H1 (cell line): ENCODE results near the gene GNB1L. TPM values are rescaled to one million over a fixed set of nuclear protein-coding genes. Genes with fewer than 3 reads are reported as not detected.

ENCODE experiments used
- CTCF ChIA-PET: fragments of 300-600 bp; sonication (Branson Sonifier 250); formaldehyde crosslinking; loops from one replicate; lab custom pipeline; 2021; ENCODE audit not compliant: partially characterized antibody; lab: Charles Lee
- POLR2A ChIA-PET: fragments of 300-600 bp; sonication (Branson Sonifier 250); formaldehyde crosslinking; loops from one replicate; lab custom pipeline; 2021; ENCODE audit warnings: inconsistent platforms; ENCODE audit not compliant: partially characterized antibody; lab: Charles Lee
- DNase-seq, 2 experiments: peaks; one replicate each; pipeline versions ENCODE4 v3.0.0 to v3.0.0-alpha.2; 2010 to 2022; ENCODE audit warnings: low spot score in 2 of 2, low read depth in 1 of 2, mixed read lengths in 1 of 2
- FAIRE-seq: peaks from 2 replicates; lab custom pipeline; 2011; peaks lifted over from hg19 to GRCh38; lab: Jason Lieb, UNC
- H2AFZ ChIP-seq: 2 replicates; pipeline ENCODE4 v1.8.1; 2012; ENCODE audit warnings: low read length, inconsistent platforms
- H2AK5ac ChIP-seq: 2 replicates; pipeline ENCODE4 v1.6.1; 2013; ENCODE audit warnings: low read depth, low read length
- H2BK120ac ChIP-seq: replicated peaks from 2 replicates; pipeline ENCODE3; 2013; ENCODE audit warnings: low read depth, low read length, inconsistent platforms
- H2BK12ac ChIP-seq: 2 replicates; pipeline ENCODE4 v1.6.1; 2013; ENCODE audit warnings: low read depth, low read length
- H2BK15ac ChIP-seq: 2 replicates; pipeline ENCODE4 v1.6.1; 2013; ENCODE audit warnings: low read length
- H2BK20ac ChIP-seq: 2 replicates; pipeline ENCODE4 v1.6.1; 2013; ENCODE audit warnings: low read length
- H2BK5ac ChIP-seq: 2 replicates; pipeline ENCODE4 v1.6.1; 2013; ENCODE audit warnings: low read depth, low read length
- H3K14ac ChIP-seq: 2 replicates; pipeline ENCODE4 v1.6.1; 2013; ENCODE audit warnings: inconsistent platforms; ENCODE audit not compliant: insufficient read length
- H3K18ac ChIP-seq: 2 replicates; pipeline ENCODE4 v1.6.1; 2013; ENCODE audit warnings: low read length; ENCODE audit errors: extremely low read depth
- H3K23ac ChIP-seq: 2 replicates; pipeline ENCODE4 v1.6.1; 2013; ENCODE audit warnings: inconsistent platforms; ENCODE audit not compliant: insufficient read length
- H3K23me2 ChIP-seq: 2 replicates; pipeline ENCODE4 v1.6.1; 2013; ENCODE audit warnings: low read depth, low read length
- H3K27ac ChIP-seq: 2 replicates; pipeline ENCODE4 v1.6.1; 2011; ENCODE audit warnings: low read depth, low read length, inconsistent platforms
- H3K27me3 ChIP-seq, 4 experiments: replicated peaks in 1 of 4; 1 replicate in 1 of 4; 2 replicates in 3 of 4; pipeline versions ENCODE4 v1.6.1 to v1.8.1; 2011 to 2013; ENCODE audit warnings: low read length in 3 of 4, mild to moderate bottlenecking in 3 of 4, inconsistent platforms in 2 of 4, mixed read lengths in 2 of 4, moderate library complexity in 1 of 4; ENCODE audit not compliant: control insufficient read depth in 3 of 4, insufficient read depth in 3 of 4; ENCODE audit errors: extremely low read depth in 1 of 4
- H3K36me3 ChIP-seq, 4 experiments: 2 replicates each; pipeline versions ENCODE4 v1.6.1 to v1.8.1; 2011 to 2013; ENCODE audit warnings: mild to moderate bottlenecking in 4 of 4, low read length in 3 of 4, moderate library complexity in 2 of 4, control low read depth in 1 of 4, inconsistent platforms in 1 of 4; ENCODE audit not compliant: insufficient read depth in 4 of 4, control insufficient read depth in 2 of 4
- H3K4ac ChIP-seq: replicated peaks from 2 replicates; pipeline ENCODE3; 2013; ENCODE audit warnings: low read length, low read depth, mixed read lengths, inconsistent platforms; ENCODE audit not compliant: insufficient read length
- H3K4me1 ChIP-seq, 4 experiments: replicated peaks in 1 of 4; 1 replicate in 1 of 4; 2 replicates in 3 of 4; pipeline versions ENCODE4 v1.6.1 to v1.8.1; 2011 to 2013; ENCODE audit warnings: low read length in 3 of 4, inconsistent platforms in 2 of 4, mixed read lengths in 1 of 4; ENCODE audit not compliant: insufficient read depth in 4 of 4, control insufficient read depth in 3 of 4
- H3K4me2 ChIP-seq, 2 experiments: 2 replicates each; pipeline versions ENCODE4 v1.6.1 to v1.8.1; 2011 to 2013; ENCODE audit warnings: low read depth in 2 of 2, low read length in 2 of 2, control low read depth in 1 of 2, inconsistent platforms in 1 of 2, mild to moderate bottlenecking in 1 of 2; ENCODE audit not compliant: insufficient read depth in 1 of 2
- H3K4me3 ChIP-seq, 4 experiments: fragments of 200-600, 300-600 bp in 1 of 4; sonication (generic), shearing (Covaris generic), sonication (Bioruptor Twin) in 1 of 4; 2 replicates each; pipeline versions ENCODE4 v1.5.1 to v1.8.1; 2011 to 2016; ENCODE audit warnings: low read length in 4 of 4, low read depth in 3 of 4, control low read depth in 2 of 4, inconsistent platforms in 2 of 4, mild to moderate bottlenecking in 2 of 4, mixed read lengths in 1 of 4, moderate library complexity in 1 of 4; ENCODE audit not compliant: insufficient read depth in 2 of 4; ENCODE audit errors: extremely low read depth in 1 of 4
- H3K56ac ChIP-seq: replicated peaks from 2 replicates; pipeline ENCODE3; 2013; ENCODE audit warnings: low read depth, mild to moderate bottlenecking, mixed read lengths, low read length, inconsistent platforms; ENCODE audit not compliant: insufficient read length
- H3K79me1 ChIP-seq: 2 replicates; pipeline ENCODE4 v1.6.1; 2013; ENCODE audit warnings: low read depth, low read length, control low read depth
- H3K79me2 ChIP-seq, 2 experiments: 2 replicates each; pipeline versions ENCODE4 v1.6.1 to v1.8.1; 2012 to 2013; ENCODE audit warnings: low read length in 2 of 2, mild to moderate bottlenecking in 2 of 2, inconsistent platforms in 1 of 2; ENCODE audit not compliant: insufficient read depth in 2 of 2, control insufficient read depth in 1 of 2
- H3K9ac ChIP-seq, 4 experiments: replicated peaks in 1 of 4; 1 replicate in 1 of 4; 2 replicates in 3 of 4; pipeline versions ENCODE4 v1.6.1 to v1.8.1; 2011 to 2013; ENCODE audit warnings: low read depth in 3 of 4, low read length in 3 of 4, control low read depth in 2 of 4, mild to moderate bottlenecking in 2 of 4, moderate library complexity in 2 of 4, inconsistent platforms in 1 of 4; ENCODE audit errors: extremely low read depth in 1 of 4
- H3K9me3 ChIP-seq, 2 experiments: 2 replicates each; pipeline versions ENCODE4 v1.6.1 to v1.8.1; 2012 to 2013; ENCODE audit warnings: mild to moderate bottlenecking in 2 of 2, moderate library complexity in 2 of 2, control low read depth in 1 of 2, inconsistent platforms in 1 of 2, low read depth in 1 of 2, low read length in 1 of 2, mixed read lengths in 1 of 2; ENCODE audit not compliant: insufficient read depth in 2 of 2
- H4K20me1 ChIP-seq, 2 experiments: replicated peaks in 1 of 2; 2 replicates each; pipeline versions ENCODE3 to v1.8.1; 2011 to 2013; ENCODE audit warnings: inconsistent platforms in 2 of 2, low read length in 2 of 2, mild to moderate bottlenecking in 1 of 2; ENCODE audit not compliant: insufficient read depth in 2 of 2, control insufficient read depth in 1 of 2
- H4K5ac ChIP-seq: 2 replicates; pipeline ENCODE4 v1.6.1; 2013; ENCODE audit warnings: low read length, low read depth, mixed read lengths, inconsistent platforms; ENCODE audit not compliant: insufficient read length
- H4K8ac ChIP-seq: 2 replicates; pipeline ENCODE4 v1.8.0; 2013; ENCODE audit warnings: mild to moderate bottlenecking, moderate library complexity, low read length, inconsistent platforms; ENCODE audit not compliant: insufficient read depth; ENCODE audit errors: extremely low read depth
- H4K91ac ChIP-seq: replicated peaks from 2 replicates; pipeline ENCODE3; 2013; ENCODE audit warnings: low read length, mixed read lengths, inconsistent platforms; ENCODE audit not compliant: insufficient read length
- BRCA1 ChIP-seq: IDR thresholded peaks from 2 replicates; pipeline ENCODE4 v1.6.1; 2012; ENCODE audit warnings: low read depth, low read length, improper control_type of control experiment
- CHD1 ChIP-seq: IDR thresholded peaks from 2 replicates; pipeline ENCODE4 v1.6.1; 2012; ENCODE audit warnings: low read depth, low read length, improper control_type of control experiment
- CHD2 ChIP-seq: IDR thresholded peaks from 2 replicates; pipeline ENCODE4 v1.6.1; 2012; ENCODE audit warnings: low read length, improper control_type of control experiment
- EP300 ChIP-seq, 2 experiments: IDR thresholded peaks; 1 replicate in 1 of 2; 2 replicates in 1 of 2; pipeline ENCODE4 v1.6.1; 2011 to 2012; ENCODE audit warnings: low read depth in 2 of 2, low read length in 2 of 2, mild to moderate bottlenecking in 2 of 2, borderline replicate concordance in 1 of 2, inconsistent platforms in 1 of 2, moderate library complexity in 1 of 2
- KDM4A ChIP-seq: IDR thresholded peaks from one replicate; pipeline ENCODE4 v1.7.1; 2012; ENCODE audit warnings: low read depth, mild to moderate bottlenecking, moderate library complexity, low read length, inconsistent platforms; ENCODE audit not compliant: severe bottlenecking
- NANOG ChIP-seq: IDR thresholded peaks from 2 replicates; pipeline ENCODE4 v1.6.1; 2011; ENCODE audit warnings: low read length, low read depth, mild to moderate bottlenecking, inconsistent platforms; ENCODE audit not compliant: insufficient read depth, poor library complexity, severe bottlenecking
- SIX5 ChIP-seq: IDR thresholded peaks from 2 replicates; pipeline ENCODE4 v1.6.1; 2011; ENCODE audit warnings: mild to moderate bottlenecking, low read depth, low read length
- SRF ChIP-seq: IDR thresholded peaks from 2 replicates; pipeline ENCODE4 v1.6.1; 2011; ENCODE audit warnings: mild to moderate bottlenecking, low read depth, low read length, moderate library complexity
- SUZ12 ChIP-seq: fragments of 200-600 bp; sonication (generic); IDR thresholded peaks from 2 replicates; pipeline ENCODE4 v1.6.1; 2012; ENCODE audit warnings: mild to moderate bottlenecking, inconsistent platforms, low read length, moderate library complexity, mixed read lengths
- TCF12 ChIP-seq: IDR thresholded peaks from 2 replicates; pipeline ENCODE4 v1.6.1; 2011; ENCODE audit warnings: low read depth, mild to moderate bottlenecking, low read length
- WGBS, 2 experiments: shearing (Covaris generic) in 1 of 2; methylation state at CpG; one replicate each; pipeline versions ENCODE4 v1.1.6 to v1.1.7; 2013 to 2015; ENCODE audit warnings: low lambda C conversion rate in 2 of 2, mixed read lengths in 2 of 2, inconsistent platforms in 1 of 2, low coverage in 1 of 2, missing lambda C conversion rate in 1 of 2; ENCODE audit not compliant: insufficient replicate concordance in 2 of 2, insufficient coverage in 1 of 2, insufficient read length in 1 of 2; ENCODE audit errors: extremely low coverage in 1 of 2, missing lambda C conversion rate in 1 of 2; 5-methylcytosine and 5-hydroxymethylcytosine counted together
- polyA plus RNA-seq, 7 experiments: library from polyadenylated mRNA; depleted of rRNA in 3 of 7; stranded (reverse) in 5 of 7; unstranded in 2 of 7; fragments of >200 nt in 5 of 7; fragments of 200-250 nt in 2 of 7; gene quantifications; 1 replicate in 5 of 7; 2 replicates in 1 of 7; 4 replicates in 1 of 7; pipeline versions ENCODE4 v1.2.1 to v1.2.3, GENCODE V29; 2011 to 2013; ENCODE audit warnings: missing spikeins in 2 of 7, mixed read lengths in 2 of 7
- total RNA-seq: library from RNA; stranded (reverse); fragmentation: NEBNext Ultra II Directional; extraction: Animal tissue kit (Norgen Biotek cat#: 25700); gene quantifications from 2 replicates; pipeline ENCODE4 v1.2.1, GENCODE V29; 2021
- TF ChIP-seq, protein P1 (sequence below): IDR thresholded peaks from 2 replicates; pipeline ENCODE4 v1.6.1; 2011; ENCODE audit warnings: low read length, improper control_type of control experiment

Gene GNB1L
- total and polyA plus RNA-seq, 2 of the 8 experiments (the other 6 are each of a cell fraction or from before 2014, with no cell fraction given) = 14.0 to 15.6 TPM

DNA sequence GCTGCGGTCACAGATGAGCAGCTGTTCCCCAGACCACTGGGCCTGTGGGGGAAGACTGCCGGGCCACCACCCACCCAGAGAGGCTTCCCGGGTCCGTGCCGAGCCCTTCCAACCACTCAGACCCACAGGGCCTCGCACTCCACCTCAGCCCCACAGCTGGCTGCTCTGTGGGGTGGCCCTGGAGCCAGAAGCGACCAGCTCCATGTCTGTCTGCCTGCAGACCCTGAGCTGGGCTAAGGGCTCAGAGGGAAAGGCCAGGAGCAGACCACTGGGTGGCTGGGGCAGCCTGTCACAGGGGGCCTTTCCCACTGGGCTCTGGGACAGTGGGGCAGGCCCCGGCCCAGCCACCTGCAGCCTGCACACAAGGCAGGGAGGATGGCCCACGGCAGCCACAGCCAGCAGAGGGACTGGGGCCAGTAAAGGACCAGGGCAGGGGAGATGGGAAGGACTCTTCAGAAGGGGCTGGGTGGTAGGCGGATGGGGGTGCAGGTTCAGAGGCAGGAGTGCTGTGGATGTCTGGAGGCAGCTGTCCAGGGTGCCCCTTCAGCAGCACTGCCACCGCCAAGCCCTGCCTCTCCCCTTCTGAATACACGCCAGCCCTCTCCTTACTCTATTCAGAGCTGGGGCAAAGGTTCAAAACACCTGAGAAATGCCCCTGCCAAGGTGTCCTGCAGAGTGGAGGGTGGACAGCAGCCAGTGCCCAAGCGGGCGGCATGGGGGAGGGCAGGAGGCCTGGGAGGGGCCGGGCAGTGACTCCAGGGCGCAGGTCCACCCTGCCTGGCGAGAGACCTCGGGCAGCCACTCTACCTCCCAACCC, 32.2 kb downstream of the GNB1L start:
- H3K18ac ChIP-seq = no peak overlapping the region
- H4K91ac ChIP-seq = no peak overlapping the region
- WGBS, 2 experiments = 92% methylated on average over 16 of the region's 18 CpGs; no CpG with 5 or more reads in 1 of the 2 experiments
- H2BK15ac ChIP-seq = 0 out of 2 replicates have a peak overlapping the region, but pooled peaks have one; percentile 72
- H3K56ac ChIP-seq = no peak overlapping the region
- H3K4me1 ChIP-seq = peaks cover 0 to 10% (median 1%) of the 10 kb centered on the region in 4 experiments; a peak in 4 of 7 replicates
- H3K4me3 ChIP-seq = no peak overlapping the region
- H4K20me1 ChIP-seq = peaks cover 6 to 13% of the 10 kb centered on the region in 2 experiments
- H3K9ac ChIP-seq = no peak overlapping the region
- ChIA-PET POLR2A (no interaction called here), CTCF (interaction anchor here (0.5 to 4.3 kb wide), 10 partner anchors 11 to 193 kb away, joined by 3 to 18 read pairs (median 4); no protein-coding TSS in a partner anchor)
- no peaks in the 10 kb centered on the region; a peak in 1 of 4 replicates for H3K9me3 ChIP-seq
- H3K23ac ChIP-seq = no peak overlapping the region
- H2AK5ac ChIP-seq = no peak overlapping the region
- no peak overlapping the region for H3K4ac ChIP-seq
- no peak overlapping the region for H2BK5ac ChIP-seq
- H2BK120ac ChIP-seq = no peak overlapping the region
- H2AFZ ChIP-seq = no peak overlapping the region
- H3K4me2 ChIP-seq = no peak overlapping the region
- no peaks in the 10 kb centered on the region for H3K79me2 ChIP-seq
- peaks cover 0 to 2% (median 0%) of the 10 kb centered on the region in 4 experiments; a peak in 1 of 7 replicates for H3K27me3 ChIP-seq
- H4K5ac ChIP-seq = no peak overlapping the region
- no peaks in the 10 kb centered on the region for H3K23me2 ChIP-seq
- no peak overlapping the region for H4K8ac ChIP-seq
- FAIRE-seq (no peak), DNase-seq (peak in 1 of 2 experiments; percentile 46)
- no peak overlapping the region for H3K14ac ChIP-seq
- H2BK20ac ChIP-seq = no peak overlapping the region
- H3K36me3 ChIP-seq = no peaks in the 10 kb centered on the region
- H2BK12ac ChIP-seq = no peak overlapping the region
- H3K79me1 ChIP-seq = no peaks in the 10 kb centered on the region
- no peak overlapping the region for H3K27ac ChIP-seq
- TF ChIP-seq SIX5 (no peak), TCF12 (no peak), NANOG (no peak), SRF (no peak), BRCA1 (no peak), CHD1 (no peak), SUZ12 (no peak), KDM4A (no peak), EP300 (IDR thresholded peaks at IDR 0.05; ENCODE audit: borderline replicate concordance in 1 of 2, low read depth in 2 of 2, low read length in 2 of 2) (no peak), CHD2 (no peak)
- TF ChIP-seq, protein P1, sequence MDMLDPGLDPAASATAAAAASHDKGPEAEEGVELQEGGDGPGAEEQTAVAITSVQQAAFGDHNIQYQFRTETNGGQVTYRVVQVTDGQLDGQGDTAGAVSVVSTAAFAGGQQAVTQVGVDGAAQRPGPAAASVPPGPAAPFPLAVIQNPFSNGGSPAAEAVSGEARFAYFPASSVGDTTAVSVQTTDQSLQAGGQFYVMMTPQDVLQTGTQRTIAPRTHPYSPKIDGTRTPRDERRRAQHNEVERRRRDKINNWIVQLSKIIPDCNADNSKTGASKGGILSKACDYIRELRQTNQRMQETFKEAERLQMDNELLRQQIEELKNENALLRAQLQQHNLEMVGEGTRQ = no peak
